Thoracic aorta (tissue), 2 donors: Measurements from ENCODE around the gene AFDN. TPM values are rescaled to one million over a fixed set of nuclear protein-coding genes. Genes with fewer than 3 reads are reported as not detected.
"Not testable (repeated sequence)": the region's sequence is repeated elsewhere in the genome, so short reads cannot be mapped to it uniquely, and the experiment has no call there.

ENCODE experiments used
- ATAC-seq: fragments of 150-250 bp; one replicate; pipeline ENCODE4 v1.8.0; 2017; ENCODE audit warnings: low read depth; ENCODE audit not compliant: insufficient number of reproducible peaks, low FRiP score
- DNase-seq: peaks from one replicate; pipeline ENCODE4 v3.0.0-alpha.2; 2020; ENCODE audit warnings: low spot score
- H3K27ac ChIP-seq, 2 donors: fragments of 200-600 bp; sonication (generic); 1 replicate in 1 of 2; 2 replicates in 1 of 2; pipeline ENCODE4 v1.5.1; 2016; ENCODE audit warnings: mild to moderate bottlenecking in 2 of 2, moderate library complexity in 2 of 2
- H3K27me3 ChIP-seq: fragments of 200-600 bp; sonication (generic); replicated peaks from 2 replicates; pipeline ENCODE4 v1.6.0; 2016; ENCODE audit warnings: mild to moderate bottlenecking; ENCODE audit not compliant: insufficient read depth
- H3K36me3 ChIP-seq: fragments of 200-600 bp; sonication (generic); one replicate; pipeline ENCODE4 v1.5.1; 2016
- H3K4me1 ChIP-seq, 2 donors: fragments of 200-600 bp; sonication (generic); 1 replicate in 1 of 2; 2 replicates in 1 of 2; pipeline versions ENCODE4 v1.5.1 to v1.6.0; 2016; ENCODE audit warnings: low read depth in 2 of 2, mild to moderate bottlenecking in 1 of 2; ENCODE audit not compliant: control insufficient read depth in 1 of 2
- H3K4me3 ChIP-seq: fragments of 200-600 bp; sonication (generic); 2 replicates; pipeline ENCODE4 v1.5.1; 2016; ENCODE audit warnings: mild to moderate bottlenecking
- H3K9me3 ChIP-seq: fragments of 200-600 bp; sonication (generic); 2 replicates; pipeline ENCODE4 v1.5.1; 2016
- CTCF ChIP-seq: fragments of 200-600 bp; sonication (generic); IDR thresholded peaks from one replicate; pipeline ENCODE4 v1.5.1; 2019; ENCODE audit warnings: antibody characterized with exemption
- total RNA-seq, 2 donors: library from RNA; depleted of rRNA; stranded (reverse); fragments of >200 nt; gene quantifications; one replicate each; pipeline versions ENCODE4 v1.1.0 to v1.2.3, GENCODE V29; 2016

Gene AFDN
- total RNA-seq, 2 donors from 2014 or later, result 70.5 to 79.5 TPM

- H3K27ac ChIP-seq, result no peak overlapping the region
- no peak overlapping the region for H3K4me3 ChIP-seq
- no peaks in the 10 kb centered on the region for H3K27me3 ChIP-seq
- TF ChIP-seq CTCF, result no peak
- H3K9me3 ChIP-seq, result no peaks in the 10 kb centered on the region
- no peaks in the 10 kb centered on the region for H3K36me3 ChIP-seq
- H3K4me1 ChIP-seq, result no peaks in the 10 kb centered on the region
- no peak for DNase-seq
- ATAC-seq, result no peak
Observed at GRCh38 chr6:167973148-167973885, 146.6 kb downstream of the AFDN start.

GRCh38 chr6:167974640-167975344 is 148.1 kb downstream of the AFDN start:
- no peaks in the 10 kb centered on the region for H3K9me3 ChIP-seq
- no peaks in the 10 kb centered on the region for H3K36me3 ChIP-seq
- H3K27me3 ChIP-seq, result no peaks in the 10 kb centered on the region
- H3K4me1 ChIP-seq, result no peaks in the 10 kb centered on the region
- TF ChIP-seq CTCF, result no peak
- H3K27ac ChIP-seq, result no peak overlapping the region
- DNase-seq (no peak), ATAC-seq (no peak)
- no peak overlapping the region for H3K4me3 ChIP-seq

GRCh38 chr6:167975458-167975857 is 148.7 kb downstream of the AFDN start:
- no peaks in the 10 kb centered on the region for H3K27me3 ChIP-seq
- no peak for TF ChIP-seq CTCF
- H3K9me3 ChIP-seq, result no peaks in the 10 kb centered on the region
- H3K27ac ChIP-seq, result no peak overlapping the region
- no peaks in the 10 kb centered on the region for H3K36me3 ChIP-seq
- no peak overlapping the region for H3K4me3 ChIP-seq
- no peak for DNase-seq
- no peak for ATAC-seq
- no peaks in the 10 kb centered on the region for H3K4me1 ChIP-seq

GRCh38 chr6:167976116-167976657 is 149.5 kb downstream of the AFDN start:
- DNase-seq, H3K9me3 ChIP-seq, ATAC-seq, H3K27me3 ChIP-seq, H3K27ac ChIP-seq, H3K36me3 ChIP-seq, H3K4me3 ChIP-seq, H3K4me1 ChIP-seq: not testable (repeated sequence)

GRCh38 chr6:167976708-167977107 is 150.0 kb downstream of the AFDN start:
- no peak for TF ChIP-seq CTCF
- Histone ChIP-seq H3K27ac (no peak overlapping the region), H3K4me3 (no peak overlapping the region), H3K36me3 (no peaks in the 10 kb centered on the region), H3K9me3 (no peaks in the 10 kb centered on the region), H3K27me3 (no peaks in the 10 kb centered on the region), H3K4me1 (no peaks in the 10 kb centered on the region)
- ATAC-seq (no peak), DNase-seq (no peak)
